ENCODE results near the gene HSD17B12.

DNA sequence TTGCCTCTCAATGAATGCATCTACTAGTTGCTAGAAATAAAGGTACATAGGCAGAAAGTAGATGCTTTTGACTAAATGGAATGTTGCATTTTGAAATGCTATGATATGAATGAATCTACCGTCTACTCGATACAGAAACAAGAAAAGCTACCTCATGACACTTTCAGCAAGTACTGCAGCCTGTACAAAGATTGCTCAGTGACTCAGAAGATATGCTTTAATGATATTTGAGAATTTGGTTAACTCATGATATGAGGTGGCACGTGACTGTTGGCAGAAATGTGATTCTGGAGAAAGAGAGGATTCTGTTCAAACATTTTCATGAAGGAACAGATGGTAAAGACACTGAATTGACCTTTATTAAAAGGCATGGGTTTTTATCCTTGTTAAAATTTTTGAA is 76.0 kb downstream of the HSD17B12 start:
- TF ChIP-seq, protein P1, sequence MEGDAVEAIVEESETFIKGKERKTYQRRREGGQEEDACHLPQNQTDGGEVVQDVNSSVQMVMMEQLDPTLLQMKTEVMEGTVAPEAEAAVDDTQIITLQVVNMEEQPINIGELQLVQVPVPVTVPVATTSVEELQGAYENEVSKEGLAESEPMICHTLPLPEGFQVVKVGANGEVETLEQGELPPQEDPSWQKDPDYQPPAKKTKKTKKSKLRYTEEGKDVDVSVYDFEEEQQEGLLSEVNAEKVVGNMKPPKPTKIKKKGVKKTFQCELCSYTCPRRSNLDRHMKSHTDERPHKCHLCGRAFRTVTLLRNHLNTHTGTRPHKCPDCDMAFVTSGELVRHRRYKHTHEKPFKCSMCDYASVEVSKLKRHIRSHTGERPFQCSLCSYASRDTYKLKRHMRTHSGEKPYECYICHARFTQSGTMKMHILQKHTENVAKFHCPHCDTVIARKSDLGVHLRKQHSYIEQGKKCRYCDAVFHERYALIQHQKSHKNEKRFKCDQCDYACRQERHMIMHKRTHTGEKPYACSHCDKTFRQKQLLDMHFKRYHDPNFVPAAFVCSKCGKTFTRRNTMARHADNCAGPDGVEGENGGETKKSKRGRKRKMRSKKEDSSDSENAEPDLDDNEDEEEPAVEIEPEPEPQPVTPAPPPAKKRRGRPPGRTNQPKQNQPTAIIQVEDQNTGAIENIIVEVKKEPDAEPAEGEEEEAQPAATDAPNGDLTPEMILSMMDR (conservative IDR thresholded peaks at IDR 0.05): no peak
- no peak for TF ChIP-seq EZH2 (IDR thresholded peaks at IDR 0.05; ENCODE audit: low read depth)

All from PC-9 (cell line).